Measurements from ENCODE around the gene PAPPA2.

PAPPA2 gene

DNA sequence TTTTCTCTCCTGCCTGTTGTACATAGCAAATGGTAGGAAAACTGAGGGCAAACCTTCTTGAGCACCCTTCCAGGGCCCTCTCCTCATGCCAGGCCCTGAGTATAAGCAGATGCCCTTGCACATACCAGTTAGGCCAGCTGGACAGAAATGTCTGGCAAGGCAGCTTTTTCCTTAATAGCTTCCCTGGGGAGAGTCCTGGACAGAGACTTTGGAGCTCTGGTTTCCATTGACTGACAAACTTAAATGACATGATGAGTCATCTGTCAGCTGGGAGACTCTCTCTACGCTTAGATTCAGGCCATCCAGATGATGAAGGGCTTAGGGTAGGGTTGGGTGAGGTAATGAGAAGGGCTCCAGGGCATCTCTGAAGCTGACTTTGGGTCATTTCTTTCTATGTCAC, 384.1 kb downstream of the PAPPA2 start:
- Histone ChIP-seq H3K36me3 (replicated peaks; ENCODE audit: insufficient read depth, low read length) (no peaks in the 10 kb centered on the region), H3K4me2 (ENCODE audit: low read depth, low read length) (no peak overlapping the region), H3K9me2 (replicated peaks; ENCODE audit: insufficient read depth, low read length) (no peaks in the 10 kb centered on the region), H3K27me3 (replicated peaks; ENCODE audit: insufficient read depth, low read length) (no peaks in the 10 kb centered on the region), H3K79me2 (ENCODE audit: low read length) (no peaks in the 10 kb centered on the region), H3F3A (ENCODE audit: insufficient read depth, low read length) (no peaks in the 10 kb centered on the region), H2AFZ (ENCODE audit: low read length) (no peak overlapping the region), H3K27ac (ENCODE audit: low read length) (no peak overlapping the region), H3K9me3 (replicated peaks; ENCODE audit: insufficient read depth, low read length) (no peaks in the 10 kb centered on the region), H4K20me1 (ENCODE audit: insufficient read depth, low read length) (no peaks in the 10 kb centered on the region), H3K4me1 (ENCODE audit: low read length) (no peaks in the 10 kb centered on the region), H3K9ac (ENCODE audit: low read length) (no peak overlapping the region), H3K4me3 (ENCODE audit: low read length) (no peak overlapping the region)
- TF ChIP-seq, protein P1, sequence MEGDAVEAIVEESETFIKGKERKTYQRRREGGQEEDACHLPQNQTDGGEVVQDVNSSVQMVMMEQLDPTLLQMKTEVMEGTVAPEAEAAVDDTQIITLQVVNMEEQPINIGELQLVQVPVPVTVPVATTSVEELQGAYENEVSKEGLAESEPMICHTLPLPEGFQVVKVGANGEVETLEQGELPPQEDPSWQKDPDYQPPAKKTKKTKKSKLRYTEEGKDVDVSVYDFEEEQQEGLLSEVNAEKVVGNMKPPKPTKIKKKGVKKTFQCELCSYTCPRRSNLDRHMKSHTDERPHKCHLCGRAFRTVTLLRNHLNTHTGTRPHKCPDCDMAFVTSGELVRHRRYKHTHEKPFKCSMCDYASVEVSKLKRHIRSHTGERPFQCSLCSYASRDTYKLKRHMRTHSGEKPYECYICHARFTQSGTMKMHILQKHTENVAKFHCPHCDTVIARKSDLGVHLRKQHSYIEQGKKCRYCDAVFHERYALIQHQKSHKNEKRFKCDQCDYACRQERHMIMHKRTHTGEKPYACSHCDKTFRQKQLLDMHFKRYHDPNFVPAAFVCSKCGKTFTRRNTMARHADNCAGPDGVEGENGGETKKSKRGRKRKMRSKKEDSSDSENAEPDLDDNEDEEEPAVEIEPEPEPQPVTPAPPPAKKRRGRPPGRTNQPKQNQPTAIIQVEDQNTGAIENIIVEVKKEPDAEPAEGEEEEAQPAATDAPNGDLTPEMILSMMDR (IDR thresholded peaks at IDR 0.05; ENCODE audit: low read length), result no peak
- DNase-seq, result no peak

DNA sequence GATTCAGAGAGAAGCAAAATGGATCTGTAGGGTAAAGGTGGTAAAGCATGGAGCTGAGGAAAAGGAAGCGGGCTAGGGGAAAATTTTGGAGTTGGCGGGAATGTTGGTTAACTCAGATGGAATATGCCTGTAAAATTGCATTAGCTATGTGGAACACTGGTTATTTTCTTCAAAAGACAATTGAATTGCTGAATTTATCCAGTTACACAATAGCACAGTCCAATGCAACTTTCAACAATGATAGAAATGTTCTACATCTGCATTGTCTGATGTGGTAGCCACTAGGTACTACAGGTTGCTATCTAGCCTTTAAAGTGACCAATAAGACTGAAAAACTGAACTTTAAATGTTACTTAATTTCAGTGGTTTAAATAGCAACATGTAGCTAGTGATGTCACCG, 386.3 kb downstream of the PAPPA2 start:
- Histone ChIP-seq H3K79me2 (ENCODE audit: low read length) (no peaks in the 10 kb centered on the region), H3K27me3 (replicated peaks; ENCODE audit: insufficient read depth, low read length) (no peaks in the 10 kb centered on the region), H3K4me2 (ENCODE audit: low read depth, low read length) (no peak overlapping the region), H3K4me3 (ENCODE audit: low read length) (no peak overlapping the region), H2AFZ (ENCODE audit: low read length) (no peak overlapping the region), H3K9ac (ENCODE audit: low read length) (no peak overlapping the region), H3K9me3 (replicated peaks; ENCODE audit: insufficient read depth, low read length) (no peaks in the 10 kb centered on the region), H4K20me1 (ENCODE audit: insufficient read depth, low read length) (no peaks in the 10 kb centered on the region), H3K4me1 (ENCODE audit: low read length) (no peaks in the 10 kb centered on the region), H3F3A (ENCODE audit: insufficient read depth, low read length) (no peaks in the 10 kb centered on the region), H3K9me2 (replicated peaks; ENCODE audit: insufficient read depth, low read length) (no peaks in the 10 kb centered on the region), H3K27ac (ENCODE audit: low read length) (no peak overlapping the region), H3K36me3 (replicated peaks; ENCODE audit: insufficient read depth, low read length) (no peaks in the 10 kb centered on the region)
- DNase-seq, result no peak
- TF ChIP-seq, protein P1 (IDR thresholded peaks at IDR 0.05; ENCODE audit: low read length), result no peak
- TF ChIP-seq EZH2phosphoT487 (IDR thresholded peaks at IDR 0.05; ENCODE audit: low read length) (no peak), EZH2 (optimal IDR thresholded peaks at IDR 0.05; ENCODE audit: low read depth, low read length) (no peak)

DNA sequence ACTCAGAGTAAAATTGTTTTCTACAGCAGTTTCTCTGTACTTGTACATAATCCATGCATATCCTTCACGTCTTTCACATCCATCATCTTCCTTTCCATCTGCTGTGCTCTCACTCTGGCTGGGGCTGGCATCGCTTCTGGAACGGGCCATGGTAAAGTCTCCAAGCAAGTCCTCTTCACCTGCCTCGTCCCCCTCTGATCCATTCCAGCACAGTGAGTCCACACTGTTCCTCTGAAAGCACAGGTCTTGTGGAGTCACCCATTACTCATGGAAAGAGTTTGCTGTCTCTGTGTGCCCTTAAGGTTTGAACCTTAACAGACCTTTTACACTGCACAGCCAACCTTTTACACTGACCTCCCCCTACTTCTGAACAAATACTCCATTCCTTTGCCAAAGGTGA, 387.9 kb downstream of the PAPPA2 start:
- H3K9ac ChIP-seq (ENCODE audit: low read length), result no peak overlapping the region
- no peaks in the 10 kb centered on the region for H3F3A ChIP-seq (ENCODE audit: insufficient read depth, low read length)
- no peaks in the 10 kb centered on the region for H3K9me3 ChIP-seq (replicated peaks; ENCODE audit: insufficient read depth, low read length)
- no peak overlapping the region for H2AFZ ChIP-seq (ENCODE audit: low read length)
- no peak for TF ChIP-seq EZH2phosphoT487 (IDR thresholded peaks at IDR 0.05; ENCODE audit: low read length)
- TF ChIP-seq, protein P1 (IDR thresholded peaks at IDR 0.05; ENCODE audit: low read length), result no peak
- no peak for TF ChIP-seq EZH2 (optimal IDR thresholded peaks at IDR 0.05; ENCODE audit: low read depth, low read length)
- no peaks in the 10 kb centered on the region for H3K36me3 ChIP-seq (replicated peaks; ENCODE audit: insufficient read depth, low read length)
- no peaks in the 10 kb centered on the region for H3K79me2 ChIP-seq (ENCODE audit: low read length)
- no peak overlapping the region for H3K27ac ChIP-seq (ENCODE audit: low read length)
- DNase-seq, result no peak
- no peaks in the 10 kb centered on the region for H3K4me1 ChIP-seq (ENCODE audit: low read length)
- H3K4me2 ChIP-seq (ENCODE audit: low read depth, low read length), result no peak overlapping the region
- H3K4me3 ChIP-seq (ENCODE audit: low read length), result no peak overlapping the region
- H4K20me1 ChIP-seq (ENCODE audit: insufficient read depth, low read length), result no peaks in the 10 kb centered on the region
- H3K9me2 ChIP-seq (replicated peaks; ENCODE audit: insufficient read depth, low read length), result no peaks in the 10 kb centered on the region
- H3K27me3 ChIP-seq (replicated peaks; ENCODE audit: insufficient read depth, low read length), result no peaks in the 10 kb centered on the region

All from MM.1S (cell line).